HG02943 (cell line): ENCODE results near the gene SV2C.
"Not testable (repeated sequence)": the region's sequence is repeated elsewhere in the genome, so short reads cannot be mapped to it uniquely, and the experiment has no call there.

ENCODE experiments used
- ATAC-seq: cut with Tn5 transposase; IDR thresholded peaks from one replicate; pipeline ENCODE4 v1.9.1; 2021; ENCODE audit warnings: mild to moderate bottlenecking, low read depth, moderate library complexity; ENCODE audit not compliant: unreplicated experiment

The SV2C gene

GRCh38 chr5:76082772-76083554 lies at the start of gene SV2C:
Gene SV2C, plus strand, starts transcription at chr5:76083383. Its CDS starts 48,368 bp downstream, at chr5:76131751.
- no peak for ATAC-seq

GRCh38 chr5:76037736-76038151 lies 45.4 kb upstream of the SV2C start:
- ATAC-seq: not testable (repeated sequence)

GRCh38 chr5:76038212-76038611 lies 45.0 kb upstream of the SV2C start:
- ATAC-seq: no peak

GRCh38 chr5:76040806-76041205 lies 42.4 kb upstream of the SV2C start:
- no peak for ATAC-seq

GRCh38 chr5:76041863-76042262 lies 41.3 kb upstream of the SV2C start:
- no peak for ATAC-seq

GRCh38 chr5:76046741-76047140 lies 36.4 kb upstream of the SV2C start:
- ATAC-seq: no peak

- ATAC-seq: no peak
Observed at GRCh38 chr5:76050134-76050533, 33.0 kb upstream of the SV2C start.

GRCh38 chr5:76062502-76063041 lies 20.6 kb upstream of the SV2C start:
- no peak for ATAC-seq

- ATAC-seq: no peak
Observed at GRCh38 chr5:76065258-76065657, 17.9 kb upstream of the SV2C start.

GRCh38 chr5:76069061-76069735 lies 14.0 kb upstream of the SV2C start:
- no peak for ATAC-seq

- ATAC-seq: no peak
Observed at GRCh38 chr5:76074487-76075065, 8.6 kb upstream of the SV2C start.

- ATAC-seq: no peak
Observed at GRCh38 chr5:76081811-76082771, 1.1 kb upstream of the SV2C start.

GRCh38 chr5:76083555-76084495 lies 642 bp downstream of the SV2C start:
- no peak for ATAC-seq

GRCh38 chr5:76084496-76085242 lies 1.5 kb downstream of the SV2C start:
- no peak for ATAC-seq

GRCh38 chr5:76085243-76085579 lies 2.0 kb downstream of the SV2C start:
- no peak for ATAC-seq

GRCh38 chr5:76086095-76086494 lies 2.9 kb downstream of the SV2C start:
- no peak for ATAC-seq

GRCh38 chr5:76089156-76089555 lies 6.0 kb downstream of the SV2C start:
- not testable (repeated sequence) for ATAC-seq

GRCh38 chr5:76091351-76091750 lies 8.2 kb downstream of the SV2C start:
- no peak for ATAC-seq
